HepG2 (cell line): ENCODE measurements around the gene CXCR2.

Experiments
- ARID2 ChIP-seq: sonication (generic); formaldehyde crosslinking; IDR thresholded peaks from 2 replicates; pipeline ENCODE4 v1.8.1; 2022; ENCODE audit warnings: mild to moderate bottlenecking, missing genetic modification reagents, borderline replicate concordance
- EP300 ChIP-seq, 3 experiments: sonication (generic) in 1 of 3; formaldehyde crosslinking in 1 of 3; IDR thresholded peaks; 2 replicates each; pipeline versions ENCODE4 v1.5.1 to v1.6.1; 2011 to 2020; ENCODE audit warnings: low read depth in 2 of 3, low read length in 2 of 3, borderline replicate concordance in 1 of 3, improper control_type of control experiment in 1 of 3, mild to moderate bottlenecking in 1 of 3, missing genetic modification reagents in 1 of 3, moderate library complexity in 1 of 3
- HMG20B ChIP-seq: conservative IDR thresholded peaks from 2 replicates; pipeline ENCODE4 v1.6.1; 2016; ENCODE audit warnings: missing genetic modification reagents, missing compliant biosample characterization
- MXD4 ChIP-seq: IDR thresholded peaks from 2 replicates; pipeline ENCODE4 v1.6.1; 2016; ENCODE audit warnings: mild to moderate bottlenecking, missing biosample characterization, missing genetic modification reagents
- POLR2A ChIP-seq, 2 experiments: IDR thresholded peaks; 2 replicates each; pipeline ENCODE4 v1.6.1; 2011; ENCODE audit warnings: low read depth in 2 of 2, low read length in 2 of 2, mild to moderate bottlenecking in 1 of 2, moderate library complexity in 1 of 2; ENCODE audit not compliant: insufficient read depth in 1 of 2
- TCF12 ChIP-seq, 2 experiments: fragments of 450-650 bp in 1 of 2; sonication (generic) in 1 of 2; formaldehyde crosslinking in 1 of 2; IDR thresholded peaks; 2 replicates each; pipeline versions ENCODE4 v1.6.1 to v1.8.0; 2017 to 2022; ENCODE audit warnings: antibody characterized with exemption in 1 of 2, mild to moderate bottlenecking in 1 of 2, missing genetic modification reagents in 1 of 2, moderate library complexity in 1 of 2
- U2AF2 ChIP-seq: fragments of 200-400 bp; formaldehyde crosslinking; IDR thresholded peaks from 2 replicates; pipeline ENCODE4 v1.6.1; 2017; ENCODE audit warnings: low read depth, mild to moderate bottlenecking, low read length
- ZNF232 ChIP-seq: sonication (generic); formaldehyde crosslinking; IDR thresholded peaks from 2 replicates; pipeline ENCODE4 v1.4.0; 2020; ENCODE audit warnings: missing genetic modification reagents, borderline replicate concordance
- ZNF292 ChIP-seq: sonication (generic); formaldehyde crosslinking; IDR thresholded peaks from 2 replicates; pipeline ENCODE4 v1.8.1; 2022; ENCODE audit warnings: mild to moderate bottlenecking, low read depth, missing genetic modification reagents, borderline replicate concordance
- ZNF367 ChIP-seq: sonication (generic); formaldehyde crosslinking; IDR thresholded peaks from 2 replicates; pipeline ENCODE4 v1.4.0; 2020; ENCODE audit warnings: missing genetic modification reagents, borderline replicate concordance
- TF ChIP-seq, protein P1 (sequence below): sonication (generic); formaldehyde crosslinking; IDR thresholded peaks from 2 replicates; pipeline ENCODE4 v1.4.0; 2020; ENCODE audit warnings: missing genetic modification reagents
- TF ChIP-seq, protein P2 (sequence below): IDR thresholded peaks from 2 replicates; pipeline ENCODE4 v1.6.1; 2016; ENCODE audit warnings: missing compliant biosample characterization, missing genetic modification reagents, borderline replicate concordance
- TF ChIP-seq, protein P3 (sequence below): IDR thresholded peaks from 2 replicates; pipeline ENCODE4 v1.6.1; 2016

DNA sequence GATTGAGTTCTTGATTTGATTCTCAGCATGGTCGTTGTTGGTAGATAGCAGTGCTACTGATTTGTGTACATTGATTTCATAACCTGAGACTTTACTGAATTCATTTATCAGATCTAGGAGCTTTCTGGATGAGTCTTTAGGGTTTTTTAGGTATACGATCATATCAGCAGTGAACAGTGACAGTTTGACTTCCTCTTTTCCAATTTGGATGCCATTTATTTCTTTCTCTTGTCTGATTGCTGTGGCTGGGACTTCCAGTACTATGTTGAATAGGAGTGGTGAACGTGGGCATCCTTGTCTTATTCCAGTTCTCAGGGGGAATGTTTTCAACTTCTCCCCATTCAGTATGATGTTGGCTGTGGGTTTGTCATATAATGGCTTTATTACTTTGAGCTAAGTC is 27.9 kb upstream of the CXCR2 start:
- TF ChIP-seq, protein P1, sequence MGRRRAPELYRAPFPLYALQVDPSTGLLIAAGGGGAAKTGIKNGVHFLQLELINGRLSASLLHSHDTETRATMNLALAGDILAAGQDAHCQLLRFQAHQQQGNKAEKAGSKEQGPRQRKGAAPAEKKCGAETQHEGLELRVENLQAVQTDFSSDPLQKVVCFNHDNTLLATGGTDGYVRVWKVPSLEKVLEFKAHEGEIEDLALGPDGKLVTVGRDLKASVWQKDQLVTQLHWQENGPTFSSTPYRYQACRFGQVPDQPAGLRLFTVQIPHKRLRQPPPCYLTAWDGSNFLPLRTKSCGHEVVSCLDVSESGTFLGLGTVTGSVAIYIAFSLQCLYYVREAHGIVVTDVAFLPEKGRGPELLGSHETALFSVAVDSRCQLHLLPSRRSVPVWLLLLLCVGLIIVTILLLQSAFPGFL = no peak
- TF ChIP-seq ARID2 = no peak
- no peak for TF ChIP-seq EP300 (IDR thresholded peaks at IDR 0.05; ENCODE audit: low read depth in 2 of 2, low read length in 2 of 2)
- no peak for TF ChIP-seq EP300 (CRISPR knock-in tag; IDR thresholded peaks at IDR 0.05; ENCODE audit: borderline replicate concordance)
- TF ChIP-seq HMG20B (CRISPR knock-in tag) = no peak
- no peak for TF ChIP-seq ZNF292 (CRISPR knock-in tag)
- TF ChIP-seq ZNF367 (CRISPR knock-in tag) = no peak
- no peak for TF ChIP-seq MXD4 (CRISPR knock-in tag)
- no peak for TF ChIP-seq TCF12 (IDR thresholded peaks at IDR 0.05)
- no peak for TF ChIP-seq TCF12 (CRISPR knock-in tag; IDR thresholded peaks at IDR 0.05)
- TF ChIP-seq, protein P2, sequence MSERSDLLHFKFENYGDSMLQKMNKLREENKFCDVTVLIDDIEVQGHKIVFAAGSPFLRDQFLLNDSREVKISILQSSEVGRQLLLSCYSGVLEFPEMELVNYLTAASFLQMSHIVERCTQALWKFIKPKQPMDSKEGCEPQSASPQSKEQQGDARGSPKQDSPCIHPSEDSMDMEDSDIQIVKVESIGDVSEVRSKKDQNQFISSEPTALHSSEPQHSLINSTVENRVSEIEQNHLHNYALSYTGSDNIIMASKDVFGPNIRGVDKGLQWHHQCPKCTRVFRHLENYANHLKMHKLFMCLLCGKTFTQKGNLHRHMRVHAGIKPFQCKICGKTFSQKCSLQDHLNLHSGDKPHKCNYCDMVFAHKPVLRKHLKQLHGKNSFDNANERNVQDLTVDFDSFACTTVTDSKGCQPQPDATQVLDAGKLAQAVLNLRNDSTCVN (CRISPR knock-in tag) = no peak
- no peak for TF ChIP-seq ZNF232
- TF ChIP-seq, protein P3, sequence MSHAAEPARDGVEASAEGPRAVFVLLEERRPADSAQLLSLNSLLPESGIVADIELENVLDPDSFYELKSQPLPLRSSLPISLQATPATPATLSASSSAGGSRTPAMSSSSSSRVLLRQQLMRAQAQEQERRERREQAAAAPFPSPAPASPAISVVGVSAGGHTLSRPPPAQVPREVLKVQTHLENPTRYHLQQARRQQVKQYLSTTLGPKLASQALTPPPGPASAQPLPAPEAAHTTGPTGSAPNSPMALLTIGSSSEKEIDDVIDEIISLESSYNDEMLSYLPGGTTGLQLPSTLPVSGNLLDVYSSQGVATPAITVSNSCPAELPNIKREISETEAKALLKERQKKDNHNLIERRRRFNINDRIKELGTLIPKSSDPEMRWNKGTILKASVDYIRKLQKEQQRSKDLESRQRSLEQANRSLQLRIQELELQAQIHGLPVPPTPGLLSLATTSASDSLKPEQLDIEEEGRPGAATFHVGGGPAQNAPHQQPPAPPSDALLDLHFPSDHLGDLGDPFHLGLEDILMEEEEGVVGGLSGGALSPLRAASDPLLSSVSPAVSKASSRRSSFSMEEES (CRISPR knock-in tag) = no peak
- TF ChIP-seq U2AF2 = no peak
- TF ChIP-seq POLR2A (IDR thresholded peaks at IDR 0.05; ENCODE audit: insufficient read depth in 1 of 2, low read depth in 2 of 2, low read length in 2 of 2) = no peak
